H1 (cell line): Measurements from ENCODE around the gene SMYD3. TPM values are rescaled to one million over a fixed set of nuclear protein-coding genes. Genes with fewer than 3 reads are reported as not detected.

Experiments used
- CTCF ChIA-PET: fragments of 300-600 bp; sonication (Branson Sonifier 250); formaldehyde crosslinking; loops from one replicate; lab custom pipeline; 2021; ENCODE audit not compliant: partially characterized antibody; lab: Charles Lee
- POLR2A ChIA-PET: fragments of 300-600 bp; sonication (Branson Sonifier 250); formaldehyde crosslinking; loops from one replicate; lab custom pipeline; 2021; ENCODE audit warnings: inconsistent platforms; ENCODE audit not compliant: partially characterized antibody; lab: Charles Lee
- DNase-seq, 2 experiments: peaks; one replicate each; pipeline versions ENCODE4 v3.0.0 to v3.0.0-alpha.2; 2010 to 2022; ENCODE audit warnings: low spot score in 2 of 2, low read depth in 1 of 2, mixed read lengths in 1 of 2
- FAIRE-seq: peaks from 2 replicates; lab custom pipeline; 2011; peaks lifted over from hg19 to GRCh38; lab: Jason Lieb, UNC
- H2AFZ ChIP-seq: 2 replicates; pipeline ENCODE4 v1.8.1; 2012; ENCODE audit warnings: low read length, inconsistent platforms
- H2AK5ac ChIP-seq: 2 replicates; pipeline ENCODE4 v1.6.1; 2013; ENCODE audit warnings: low read depth, low read length
- H2BK120ac ChIP-seq: replicated peaks from 2 replicates; pipeline ENCODE3; 2013; ENCODE audit warnings: low read depth, low read length, inconsistent platforms
- H2BK12ac ChIP-seq: 2 replicates; pipeline ENCODE4 v1.6.1; 2013; ENCODE audit warnings: low read depth, low read length
- H2BK15ac ChIP-seq: 2 replicates; pipeline ENCODE4 v1.6.1; 2013; ENCODE audit warnings: low read length
- H2BK20ac ChIP-seq: 2 replicates; pipeline ENCODE4 v1.6.1; 2013; ENCODE audit warnings: low read length
- H2BK5ac ChIP-seq: 2 replicates; pipeline ENCODE4 v1.6.1; 2013; ENCODE audit warnings: low read depth, low read length
- H3K14ac ChIP-seq: 2 replicates; pipeline ENCODE4 v1.6.1; 2013; ENCODE audit warnings: inconsistent platforms; ENCODE audit not compliant: insufficient read length
- H3K18ac ChIP-seq: 2 replicates; pipeline ENCODE4 v1.6.1; 2013; ENCODE audit warnings: low read length; ENCODE audit errors: extremely low read depth
- H3K23ac ChIP-seq: 2 replicates; pipeline ENCODE4 v1.6.1; 2013; ENCODE audit warnings: inconsistent platforms; ENCODE audit not compliant: insufficient read length
- H3K23me2 ChIP-seq: 2 replicates; pipeline ENCODE4 v1.6.1; 2013; ENCODE audit warnings: low read depth, low read length
- H3K27ac ChIP-seq: 2 replicates; pipeline ENCODE4 v1.6.1; 2011; ENCODE audit warnings: low read depth, low read length, inconsistent platforms
- H3K27me3 ChIP-seq, 4 experiments: replicated peaks in 1 of 4; 1 replicate in 1 of 4; 2 replicates in 3 of 4; pipeline versions ENCODE4 v1.6.1 to v1.8.1; 2011 to 2013; ENCODE audit warnings: low read length in 3 of 4, mild to moderate bottlenecking in 3 of 4, inconsistent platforms in 2 of 4, mixed read lengths in 2 of 4, moderate library complexity in 1 of 4; ENCODE audit not compliant: control insufficient read depth in 3 of 4, insufficient read depth in 3 of 4; ENCODE audit errors: extremely low read depth in 1 of 4
- H3K36me3 ChIP-seq, 4 experiments: 2 replicates each; pipeline versions ENCODE4 v1.6.1 to v1.8.1; 2011 to 2013; ENCODE audit warnings: mild to moderate bottlenecking in 4 of 4, low read length in 3 of 4, moderate library complexity in 2 of 4, control low read depth in 1 of 4, inconsistent platforms in 1 of 4; ENCODE audit not compliant: insufficient read depth in 4 of 4, control insufficient read depth in 2 of 4
- H3K4ac ChIP-seq: replicated peaks from 2 replicates; pipeline ENCODE3; 2013; ENCODE audit warnings: low read length, low read depth, mixed read lengths, inconsistent platforms; ENCODE audit not compliant: insufficient read length
- H3K4me1 ChIP-seq, 4 experiments: replicated peaks in 1 of 4; 1 replicate in 1 of 4; 2 replicates in 3 of 4; pipeline versions ENCODE4 v1.6.1 to v1.8.1; 2011 to 2013; ENCODE audit warnings: low read length in 3 of 4, inconsistent platforms in 2 of 4, mixed read lengths in 1 of 4; ENCODE audit not compliant: insufficient read depth in 4 of 4, control insufficient read depth in 3 of 4
- H3K4me2 ChIP-seq, 2 experiments: 2 replicates each; pipeline versions ENCODE4 v1.6.1 to v1.8.1; 2011 to 2013; ENCODE audit warnings: low read depth in 2 of 2, low read length in 2 of 2, control low read depth in 1 of 2, inconsistent platforms in 1 of 2, mild to moderate bottlenecking in 1 of 2; ENCODE audit not compliant: insufficient read depth in 1 of 2
- H3K4me3 ChIP-seq, 4 experiments: fragments of 200-600, 300-600 bp in 1 of 4; sonication (generic), shearing (Covaris generic), sonication (Bioruptor Twin) in 1 of 4; 2 replicates each; pipeline versions ENCODE4 v1.5.1 to v1.8.1; 2011 to 2016; ENCODE audit warnings: low read length in 4 of 4, low read depth in 3 of 4, control low read depth in 2 of 4, inconsistent platforms in 2 of 4, mild to moderate bottlenecking in 2 of 4, mixed read lengths in 1 of 4, moderate library complexity in 1 of 4; ENCODE audit not compliant: insufficient read depth in 2 of 4; ENCODE audit errors: extremely low read depth in 1 of 4
- H3K56ac ChIP-seq: replicated peaks from 2 replicates; pipeline ENCODE3; 2013; ENCODE audit warnings: low read depth, mild to moderate bottlenecking, mixed read lengths, low read length, inconsistent platforms; ENCODE audit not compliant: insufficient read length
- H3K79me1 ChIP-seq: 2 replicates; pipeline ENCODE4 v1.6.1; 2013; ENCODE audit warnings: low read depth, low read length, control low read depth
- H3K79me2 ChIP-seq, 2 experiments: 2 replicates each; pipeline versions ENCODE4 v1.6.1 to v1.8.1; 2012 to 2013; ENCODE audit warnings: low read length in 2 of 2, mild to moderate bottlenecking in 2 of 2, inconsistent platforms in 1 of 2; ENCODE audit not compliant: insufficient read depth in 2 of 2, control insufficient read depth in 1 of 2
- H3K9ac ChIP-seq, 4 experiments: replicated peaks in 1 of 4; 1 replicate in 1 of 4; 2 replicates in 3 of 4; pipeline versions ENCODE4 v1.6.1 to v1.8.1; 2011 to 2013; ENCODE audit warnings: low read depth in 3 of 4, low read length in 3 of 4, control low read depth in 2 of 4, mild to moderate bottlenecking in 2 of 4, moderate library complexity in 2 of 4, inconsistent platforms in 1 of 4; ENCODE audit errors: extremely low read depth in 1 of 4
- H3K9me3 ChIP-seq, 2 experiments: 2 replicates each; pipeline versions ENCODE4 v1.6.1 to v1.8.1; 2012 to 2013; ENCODE audit warnings: mild to moderate bottlenecking in 2 of 2, moderate library complexity in 2 of 2, control low read depth in 1 of 2, inconsistent platforms in 1 of 2, low read depth in 1 of 2, low read length in 1 of 2, mixed read lengths in 1 of 2; ENCODE audit not compliant: insufficient read depth in 2 of 2
- H4K20me1 ChIP-seq, 2 experiments: replicated peaks in 1 of 2; 2 replicates each; pipeline versions ENCODE3 to v1.8.1; 2011 to 2013; ENCODE audit warnings: inconsistent platforms in 2 of 2, low read length in 2 of 2, mild to moderate bottlenecking in 1 of 2; ENCODE audit not compliant: insufficient read depth in 2 of 2, control insufficient read depth in 1 of 2
- H4K5ac ChIP-seq: 2 replicates; pipeline ENCODE4 v1.6.1; 2013; ENCODE audit warnings: low read length, low read depth, mixed read lengths, inconsistent platforms; ENCODE audit not compliant: insufficient read length
- H4K8ac ChIP-seq: 2 replicates; pipeline ENCODE4 v1.8.0; 2013; ENCODE audit warnings: mild to moderate bottlenecking, moderate library complexity, low read length, inconsistent platforms; ENCODE audit not compliant: insufficient read depth; ENCODE audit errors: extremely low read depth
- H4K91ac ChIP-seq: replicated peaks from 2 replicates; pipeline ENCODE3; 2013; ENCODE audit warnings: low read length, mixed read lengths, inconsistent platforms; ENCODE audit not compliant: insufficient read length
- FOSL1 ChIP-seq: IDR thresholded peaks from 2 replicates; pipeline ENCODE4 v1.6.1; 2011; ENCODE audit warnings: mild to moderate bottlenecking, low read depth, low read length, moderate library complexity; ENCODE audit not compliant: insufficient read depth
- GABPA ChIP-seq: IDR thresholded peaks from 2 replicates; pipeline ENCODE4 v1.6.1; 2011; ENCODE audit warnings: mild to moderate bottlenecking, low read length, moderate library complexity, borderline replicate concordance; ENCODE audit not compliant: insufficient read depth
- HDAC2 ChIP-seq, 2 experiments: fragments of 300-600 bp in 1 of 2; sonication (generic) in 1 of 2; IDR thresholded peaks; 2 replicates each; pipeline ENCODE4 v1.6.1; 2011 to 2012; ENCODE audit warnings: low read depth in 2 of 2, low read length in 2 of 2, mild to moderate bottlenecking in 2 of 2, moderate library complexity in 2 of 2, borderline replicate concordance in 1 of 2, inconsistent platforms in 1 of 2
- KDM5A ChIP-seq: fragments of 200-600 bp; IDR thresholded peaks from 2 replicates; pipeline ENCODE4 v1.7.1; 2012; ENCODE audit warnings: mild to moderate bottlenecking, low read length, inconsistent platforms, mixed read lengths
- PHF8 ChIP-seq: fragments of 200-600 bp; sonication (generic); conservative IDR thresholded peaks from 2 replicates; pipeline ENCODE4 v1.7.1; 2012; ENCODE audit warnings: low read depth, mild to moderate bottlenecking, inconsistent platforms, low read length, moderate library complexity
- RAD21 ChIP-seq, 2 experiments: IDR thresholded peaks in 1 of 2; conservative IDR thresholded peaks in 1 of 2; 2 replicates each; pipeline ENCODE4 v1.6.1; 2011; ENCODE audit warnings: low read depth in 2 of 2, low read length in 2 of 2, improper control_type of control experiment in 1 of 2, inconsistent platforms in 1 of 2, mild to moderate bottlenecking in 1 of 2, moderate library complexity in 1 of 2
- SIRT6 ChIP-seq: IDR thresholded peaks from one replicate; pipeline ENCODE4 v1.7.1; 2012; ENCODE audit warnings: low read length, inconsistent platforms
- SP2 ChIP-seq: IDR thresholded peaks from 2 replicates; pipeline ENCODE4 v1.6.1; 2012; ENCODE audit warnings: mild to moderate bottlenecking, low read length, inconsistent platforms
- ZNF274 ChIP-seq: IDR thresholded peaks from 2 replicates; pipeline ENCODE4 v1.7.0; 2012; ENCODE audit warnings: low read length, borderline replicate concordance; ENCODE audit errors: extremely low read depth
- WGBS, 2 experiments: shearing (Covaris generic) in 1 of 2; methylation state at CpG; one replicate each; pipeline versions ENCODE4 v1.1.6 to v1.1.7; 2013 to 2015; ENCODE audit warnings: low lambda C conversion rate in 2 of 2, mixed read lengths in 2 of 2, inconsistent platforms in 1 of 2, low coverage in 1 of 2, missing lambda C conversion rate in 1 of 2; ENCODE audit not compliant: insufficient replicate concordance in 2 of 2, insufficient coverage in 1 of 2, insufficient read length in 1 of 2; ENCODE audit errors: extremely low coverage in 1 of 2, missing lambda C conversion rate in 1 of 2; 5-methylcytosine and 5-hydroxymethylcytosine counted together
- polyA plus RNA-seq, 7 experiments: library from polyadenylated mRNA; depleted of rRNA in 3 of 7; stranded (reverse) in 5 of 7; unstranded in 2 of 7; fragments of >200 nt in 5 of 7; fragments of 200-250 nt in 2 of 7; gene quantifications; 1 replicate in 5 of 7; 2 replicates in 1 of 7; 4 replicates in 1 of 7; pipeline versions ENCODE4 v1.2.1 to v1.2.3, GENCODE V29; 2011 to 2013; ENCODE audit warnings: missing spikeins in 2 of 7, mixed read lengths in 2 of 7
- total RNA-seq: library from RNA; stranded (reverse); fragmentation: NEBNext Ultra II Directional; extraction: Animal tissue kit (Norgen Biotek cat#: 25700); gene quantifications from 2 replicates; pipeline ENCODE4 v1.2.1, GENCODE V29; 2021

The SMYD3 gene
- total and polyA plus RNA-seq, 2 of the 8 experiments (the other 6 are each of a cell fraction or from before 2014, with no cell fraction given), result 17.3 to 25.4 TPM

DNA sequence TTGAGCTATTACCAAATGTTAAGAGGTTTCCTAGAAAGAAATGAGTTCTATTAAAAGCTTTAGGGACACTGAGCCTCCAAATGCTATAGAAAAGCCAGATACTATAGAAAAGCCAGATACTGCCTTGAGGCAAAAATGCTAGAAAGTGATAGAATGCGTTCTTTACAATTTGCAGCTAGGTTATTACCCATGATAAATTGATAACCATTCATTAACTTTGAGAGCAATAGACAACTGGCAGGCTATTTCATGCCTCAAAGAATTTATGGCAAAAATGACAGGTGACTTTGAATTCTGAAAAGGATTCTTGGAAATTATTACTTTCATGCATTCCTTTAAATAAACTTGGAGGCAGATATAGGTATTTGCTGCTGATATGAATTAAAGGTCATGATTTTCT lies 51.6 kb downstream of the SMYD3 start:
- Histone ChIP-seq H4K8ac (no peak overlapping the region), H3K4ac (no peak overlapping the region), H2AFZ (no peak overlapping the region), H4K91ac (no peak overlapping the region), H3K36me3 (no peaks in the 10 kb centered on the region), H2BK120ac (no peak overlapping the region), H3K4me1 (no peaks in the 10 kb centered on the region), H3K27me3 (no peaks in the 10 kb centered on the region), H3K4me3 (no peak overlapping the region), H4K5ac (no peak overlapping the region), H2BK15ac (no peak overlapping the region), H3K9me3 (no peaks in the 10 kb centered on the region), H3K4me2 (no peak overlapping the region), H3K56ac (no peak overlapping the region), H3K27ac (no peak overlapping the region), H3K23me2 (no peaks in the 10 kb centered on the region), H3K14ac (no peak overlapping the region), H4K20me1 (no peaks in the 10 kb centered on the region), H2BK5ac (no peak overlapping the region), H2BK12ac (no peak overlapping the region), H3K9ac (no peak overlapping the region), H3K18ac (no peak overlapping the region), H3K23ac (no peak overlapping the region), H2BK20ac (no peak overlapping the region), H2AK5ac (no peak overlapping the region), H3K79me1 (peaks cover 2% of the 10 kb centered on the region; the same call in 1 of the 2 replicates), H3K79me2 (no peaks in the 10 kb centered on the region)
- FAIRE-seq, result no peak
- TF ChIP-seq RAD21 (IDR thresholded peaks at IDR 0.05 in 1 of 2, conservative IDR thresholded peaks at IDR 0.05 in 1 of 2; ENCODE audit: low read depth in 2 of 2, low read length in 2 of 2) (no peak), GABPA (no peak), KDM5A (no peak), HDAC2 (IDR thresholded peaks at IDR 0.05; ENCODE audit: borderline replicate concordance in 1 of 2, low read depth in 2 of 2, low read length in 2 of 2) (no peak), FOSL1 (no peak), ZNF274 (no peak), SIRT6 (no peak), SP2 (no peak), PHF8 (no peak)
- POLR2A ChIA-PET, result no interaction called here
- 86% methylated on average over 1 of the region's 1 CpG; no CpG with 5 or more reads in 1 of the 2 experiments for WGBS, 2 experiments
- DNase-seq, result no peak
- CTCF ChIA-PET, result interaction anchor here (1.3 kb wide), 1 partner anchor 444 kb away, joined by 4 read pairs; no protein-coding TSS in a partner anchor
